K562 (cell line): ENCODE measurements around the gene TRIP10. TPM values are rescaled to one million over a fixed set of nuclear protein-coding genes. Genes with fewer than 3 reads are reported as not detected.

ENCODE experiments used
- ATF6 ChIP-seq: sonication (generic); formaldehyde crosslinking; IDR thresholded peaks from 2 replicates; pipeline ENCODE4 v1.4.0; 2020; ENCODE audit warnings: mild to moderate bottlenecking, missing genetic modification reagents
- CHAMP1 ChIP-seq: fragments of 450-650 bp; IDR thresholded peaks from 2 replicates; pipeline ENCODE4 v1.6.1; 2016; ENCODE audit warnings: mild to moderate bottlenecking
- CLOCK ChIP-seq: fragments of 250-450 bp; sonication (Bioruptor Pico); IDR thresholded peaks from 2 replicates; pipeline ENCODE4 v1.4.0; 2020; ENCODE audit warnings: mild to moderate bottlenecking, moderate library complexity, borderline replicate concordance
- CXXC5 ChIP-seq: fragments of 250-450 bp; sonication (Bioruptor Pico); IDR thresholded peaks from 2 replicates; pipeline ENCODE4 v1.8.0; 2022; ENCODE audit warnings: inconsistent platforms, mild to moderate bottlenecking, moderate library complexity
- DLX4 ChIP-seq: fragments of 250-450 bp; sonication (Bioruptor Pico); IDR thresholded peaks from 2 replicates; pipeline ENCODE4 v1.6.1; 2021; ENCODE audit warnings: mild to moderate bottlenecking
- GTF2E2 ChIP-seq: fragments of 200-800 bp; sonication (Bioruptor generic); IDR thresholded peaks from 2 replicates; pipeline ENCODE4 v1.6.1; 2016; ENCODE audit warnings: missing genetic modification characterization, missing compliant biosample characterization
- HIVEP1 ChIP-seq: fragments of 250-450 bp; sonication (Bioruptor Pico); IDR thresholded peaks from 2 replicates; pipeline ENCODE4 v1.4.0; 2020; ENCODE audit warnings: mild to moderate bottlenecking
- HLTF ChIP-seq: fragments of 450-650 bp; IDR thresholded peaks from 2 replicates; pipeline ENCODE4 v1.6.1; 2016
- ID3 ChIP-seq, 2 experiments: fragments of 250-450 bp in 1 of 2; fragments of 450-650 bp in 1 of 2; sonication (Bioruptor Pico) in 1 of 2; IDR thresholded peaks; 2 replicates each; pipeline versions ENCODE4 v1.6.1 to v1.8.0; 2016 to 2021; ENCODE audit warnings: mild to moderate bottlenecking in 2 of 2, moderate library complexity in 2 of 2, missing compliant biosample characterization in 1 of 2, missing genetic modification characterization in 1 of 2
- IFI16 ChIP-seq: fragments of 250-450 bp; sonication (Bioruptor Pico); IDR thresholded peaks from 2 replicates; pipeline ENCODE4 v2.1.2; 2022; ENCODE audit warnings: mild to moderate bottlenecking, inconsistent platforms
- IRF1 ChIP-seq: sonication (generic); formaldehyde crosslinking; IDR thresholded peaks from 2 replicates; pipeline ENCODE4 v1.8.0; 2022; ENCODE audit warnings: missing genetic modification reagents, mild to moderate bottlenecking, borderline replicate concordance
- MXI1 ChIP-seq: IDR thresholded peaks from 2 replicates; pipeline ENCODE4 v1.6.1; 2011; ENCODE audit warnings: low read depth, mild to moderate bottlenecking, improper control_type of control experiment, low read length
- NCOA4 ChIP-seq: fragments of 450-650 bp; IDR thresholded peaks from 2 replicates; pipeline ENCODE4 v1.6.1; 2018; ENCODE audit warnings: mild to moderate bottlenecking; ENCODE audit not compliant: partially characterized antibody
- PRPF4 ChIP-seq: fragments of 200-400 bp; formaldehyde crosslinking; IDR thresholded peaks from one replicate; pipeline ENCODE4 v1.6.1; 2017; ENCODE audit warnings: low read length, low read depth, mild to moderate bottlenecking; ENCODE audit not compliant: insufficient read depth, poor library complexity, severe bottlenecking
- RHOXF2B ChIP-seq: fragments of 250-450 bp; sonication (Bioruptor Pico); conservative IDR thresholded peaks from 2 replicates; pipeline ENCODE4 v1.5.1; 2021
- TCF7L2 ChIP-seq: fragments of 150-350 bp; IDR thresholded peaks from 2 replicates; pipeline ENCODE4 v1.6.1; 2016; ENCODE audit warnings: low read depth, mild to moderate bottlenecking, low read length, moderate library complexity
- ZFP30 ChIP-seq: fragments of 250-450 bp; sonication (Bioruptor Pico); IDR thresholded peaks from 2 replicates; pipeline ENCODE4 v1.8.0; 2022; ENCODE audit warnings: moderate library complexity, mild to moderate bottlenecking, inconsistent platforms, borderline replicate concordance
- polyA plus RNA-seq, 8 experiments: library from polyadenylated mRNA; depleted of rRNA in 4 of 8; stranded (reverse) in 5 of 8; unstranded in 3 of 8; fragments of >200 nt; fragmentation: Nextera tagmentation in 2 of 8; fragmentation: Illumina TruSeq in 1 of 8; extraction: Ambion mirVana in 2 of 8; extraction: Trizol in 1 of 8; gene quantifications; 2 replicates each; pipeline versions ENCODE4 v1.2.1 to v1.2.3, GENCODE V29; 2011 to 2014; ENCODE audit warnings: inconsistent platforms in 1 of 8, missing spikeins in 1 of 8
- total RNA-seq, 7 experiments: library from RNA; depleted of rRNA in 6 of 7; stranded (reverse); fragments of >200 nt in 6 of 7; fragmentation: Illumina TruSeq in 2 of 7; extraction: Trizol in 2 of 7; gene quantifications; 2 replicates each; pipeline versions ENCODE4 v1.2.1 to v1.2.3, GENCODE V29; 2011 to 2021; ENCODE audit warnings: low replicate concordance in 1 of 7

Gene TRIP10
- total and polyA plus RNA-seq, 9 of the 15 experiments (the other 6 are each of a cell fraction or from before 2014, with no cell fraction given) = 1.2 to 66.8 (median 36.1) TPM

GRCh38 chr19:6739883-6740588 is 556 bp downstream of the TRIP10 start (continued):
- TF ChIP-seq CHAMP1 (no peak), HIVEP1 (no peak), RHOXF2B (CRISPR knock-in tag) (no peak), DLX4 (CRISPR knock-in tag) (no peak), MXI1 (0 out of 2 replicates have a peak, but pooled peaks have one; percentile 16), IFI16 (CRISPR knock-in tag) (no peak), CXXC5 (CRISPR knock-in tag) (peak; percentile 37), GTF2E2 (tag) (no peak), IRF1 (CRISPR knock-in tag) (no peak), CLOCK (CRISPR knock-in tag) (no peak), TCF7L2 (no peak), NCOA4 (no peak), ZFP30 (CRISPR knock-in tag) (no peak), ATF6 (CRISPR knock-in tag) (0 out of 2 replicates have a peak, but pooled peaks have one; percentile 59), PRPF4 (no peak), ID3 (CRISPR knock-in tag; IDR thresholded peaks at IDR 0.05) (no peak), ID3 (tag; IDR thresholded peaks at IDR 0.05) (no peak), HLTF (no peak)
